Measurements from ENCODE around the gene SFT2D3. TPM values are rescaled to one million over a fixed set of nuclear protein-coding genes. Genes with fewer than 3 reads are reported as not detected.

Gene SFT2D3, protein sequence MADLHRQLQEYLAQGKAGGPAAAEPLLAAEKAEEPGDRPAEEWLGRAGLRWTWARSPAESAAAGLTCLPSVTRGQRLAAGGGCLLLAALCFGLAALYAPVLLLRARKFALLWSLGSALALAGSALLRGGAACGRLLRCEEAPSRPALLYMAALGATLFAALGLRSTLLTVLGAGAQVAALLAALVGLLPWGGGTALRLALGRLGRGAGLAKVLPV
- 1 to 10 TPM in 2 of 3 donors, not detected in 1; 1.3 to 3.4 TPM for polyA plus RNA-seq

DNA sequence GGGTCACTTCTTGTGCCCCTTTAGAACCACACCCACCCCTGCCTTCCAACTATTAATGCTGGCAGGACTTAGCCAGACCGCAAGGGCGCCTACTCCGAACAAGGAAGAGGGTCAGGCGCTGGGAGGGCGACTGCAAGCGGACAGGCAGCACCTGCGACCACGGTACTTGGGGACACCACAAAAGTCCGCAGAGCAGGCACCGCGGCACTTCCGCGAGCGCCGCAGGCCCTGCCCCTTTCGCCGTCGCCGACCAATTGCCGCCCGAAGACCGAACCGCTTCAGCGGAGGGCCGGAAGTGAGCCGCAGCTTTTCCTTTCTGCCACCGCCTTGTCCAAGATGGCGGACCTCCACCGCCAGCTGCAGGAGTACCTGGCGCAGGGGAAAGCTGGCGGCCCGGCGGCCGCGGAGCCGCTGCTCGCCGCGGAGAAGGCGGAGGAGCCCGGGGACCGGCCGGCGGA lies at the start of gene SFT2D3:
Gene SFT2D3 (plus strand): TSS at position 305 of the 458 bp plus-strand sequence. CDS start 32 bp downstream, at position 337.
- DNase-seq: peak; percentile 90 to 91 (median 91)
- H3K4me3 Mint-ChIP-seq: peak within 1 kb of the TSS; percentile 95 to 97 (median 96)
- no peaks in the 10 kb centered on the region for H3K9me3 Mint-ChIP-seq
- H3K27ac Mint-ChIP-seq: peak within 1 kb of the TSS; percentile 97 to 100 (median 98)
- H3K36me3 Mint-ChIP-seq: peaks cover 4 to 7% (median 5%) of the 10 kb centered on the region in 3 donors
- H3K27me3 Mint-ChIP-seq (ENCODE audit: low read depth in 3 of 3): peaks cover 9 to 25% (median 20%) of the 10 kb centered on the region in 3 donors
- H3K4me1 Mint-ChIP-seq: peaks cover 42 to 47% of the 10 kb centered on the region in 2 donors

DNA sequence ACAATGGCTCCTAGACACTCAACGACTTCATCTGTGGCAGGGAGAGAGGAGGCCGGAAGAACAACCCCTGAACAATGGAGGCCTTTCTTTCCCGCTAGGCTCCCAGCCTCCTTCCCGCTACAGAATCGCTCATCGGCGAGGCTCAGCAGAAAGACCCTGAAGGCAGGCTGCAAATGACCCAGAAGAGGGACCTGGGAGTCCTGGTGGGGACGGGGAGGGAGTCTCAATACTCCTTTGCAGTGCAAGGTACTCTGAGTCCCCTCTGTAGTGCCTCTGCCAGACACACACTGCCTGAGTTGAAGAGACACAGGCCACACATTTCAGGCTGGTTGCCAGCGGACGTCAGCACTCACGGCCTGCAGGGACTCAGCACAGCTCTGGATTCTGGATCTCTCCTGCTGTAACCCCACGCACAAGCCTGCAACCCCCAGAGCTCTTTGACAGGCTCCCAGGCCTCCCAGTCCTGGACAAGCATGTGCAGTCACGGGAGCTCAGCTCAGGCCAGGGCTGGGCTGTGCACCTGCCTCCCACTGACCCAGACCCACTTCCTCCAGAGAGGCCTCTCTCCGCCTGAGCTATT lies 49.2 kb upstream of the SFT2D3 start:
- Mint-ChIP-seq H3K27me3 (ENCODE audit: low read depth in 3 of 3) (peaks cover 0 to 3% (median 3%) of the 10 kb centered on the region in 3 donors), H3K27ac (no peak overlapping the region), H3K9me3 (no peaks in the 10 kb centered on the region), H3K36me3 (no peaks in the 10 kb centered on the region), H3K4me1 (peaks cover 0 to 3% of the 10 kb centered on the region in 2 donors), H3K4me3 (no peak overlapping the region)
- no peak for DNase-seq

DNA sequence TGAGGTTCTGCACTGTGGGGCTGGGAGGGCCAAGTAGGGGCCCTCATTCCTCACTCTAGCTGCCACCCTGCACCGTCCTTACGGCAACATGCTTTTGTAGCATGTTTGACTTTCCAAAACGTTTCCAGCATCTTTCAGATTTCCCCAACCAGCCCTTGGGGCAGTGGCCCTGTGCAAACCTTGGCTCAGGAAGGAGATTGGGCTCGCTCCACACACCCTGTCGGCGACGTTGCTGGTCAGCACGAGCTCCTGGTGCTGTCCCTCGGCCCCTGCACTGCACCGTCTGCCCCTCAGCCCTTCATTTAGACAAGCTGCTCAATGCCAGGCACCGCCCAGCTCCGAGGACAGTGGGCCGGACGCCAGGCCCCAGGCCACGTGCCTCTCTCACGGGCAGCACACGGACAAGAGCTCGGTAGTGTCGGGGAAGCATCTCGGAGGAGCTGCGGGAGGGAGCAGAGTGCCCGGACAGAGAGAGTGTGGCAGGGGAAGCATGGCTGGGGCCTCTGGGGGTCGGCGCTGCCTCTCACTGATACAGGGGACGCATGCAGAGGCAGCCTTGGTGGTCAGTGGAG lies 48.4 kb upstream of the SFT2D3 start:
- Mint-ChIP-seq H3K4me1 (peaks cover 0 to 3% of the 10 kb centered on the region in 2 donors), H3K9me3 (no peaks in the 10 kb centered on the region), H3K27ac (no peak overlapping the region), H3K4me3 (no peak overlapping the region), H3K36me3 (no peaks in the 10 kb centered on the region), H3K27me3 (ENCODE audit: low read depth in 3 of 3) (peaks cover 0 to 3% (median 3%) of the 10 kb centered on the region in 3 donors)
- DNase-seq: no peak

DNA sequence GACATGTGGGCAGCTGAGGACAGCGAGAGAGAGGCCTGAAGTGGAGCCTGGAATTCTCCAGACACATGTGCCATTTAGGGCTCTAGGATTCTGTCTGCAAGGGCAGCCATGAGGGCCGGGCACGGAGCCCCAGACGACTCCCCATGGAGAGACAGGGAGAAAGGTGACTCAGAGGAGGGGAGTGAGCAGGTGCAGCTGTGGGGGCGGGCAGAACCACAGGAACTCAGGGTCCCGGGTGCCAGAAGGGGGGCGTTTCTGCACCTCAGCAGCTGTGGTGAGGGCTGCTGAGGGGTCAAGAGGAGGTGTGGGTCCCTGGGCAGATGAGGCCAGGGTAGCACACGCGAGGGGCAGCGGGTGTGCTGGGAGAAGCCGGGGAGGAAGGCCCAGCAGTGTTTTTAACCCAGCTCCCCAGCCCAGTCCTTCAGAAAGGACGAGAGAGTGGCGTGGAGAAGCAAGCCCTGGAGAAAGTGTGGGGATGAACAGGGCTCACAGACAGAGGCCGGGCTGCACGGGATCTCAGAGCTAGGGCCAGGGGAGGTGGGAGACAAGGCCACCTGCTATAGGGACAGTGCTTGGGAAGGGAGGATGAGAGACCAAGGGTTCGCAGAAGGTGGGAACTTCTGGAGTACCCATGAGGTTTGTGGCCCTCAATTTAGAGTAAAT lies 47.7 kb upstream of the SFT2D3 start:
- peaks cover 0 to 3% (median 1%) of the 10 kb centered on the region in 3 donors for H3K27me3 Mint-ChIP-seq (ENCODE audit: low read depth in 3 of 3)

DNA sequence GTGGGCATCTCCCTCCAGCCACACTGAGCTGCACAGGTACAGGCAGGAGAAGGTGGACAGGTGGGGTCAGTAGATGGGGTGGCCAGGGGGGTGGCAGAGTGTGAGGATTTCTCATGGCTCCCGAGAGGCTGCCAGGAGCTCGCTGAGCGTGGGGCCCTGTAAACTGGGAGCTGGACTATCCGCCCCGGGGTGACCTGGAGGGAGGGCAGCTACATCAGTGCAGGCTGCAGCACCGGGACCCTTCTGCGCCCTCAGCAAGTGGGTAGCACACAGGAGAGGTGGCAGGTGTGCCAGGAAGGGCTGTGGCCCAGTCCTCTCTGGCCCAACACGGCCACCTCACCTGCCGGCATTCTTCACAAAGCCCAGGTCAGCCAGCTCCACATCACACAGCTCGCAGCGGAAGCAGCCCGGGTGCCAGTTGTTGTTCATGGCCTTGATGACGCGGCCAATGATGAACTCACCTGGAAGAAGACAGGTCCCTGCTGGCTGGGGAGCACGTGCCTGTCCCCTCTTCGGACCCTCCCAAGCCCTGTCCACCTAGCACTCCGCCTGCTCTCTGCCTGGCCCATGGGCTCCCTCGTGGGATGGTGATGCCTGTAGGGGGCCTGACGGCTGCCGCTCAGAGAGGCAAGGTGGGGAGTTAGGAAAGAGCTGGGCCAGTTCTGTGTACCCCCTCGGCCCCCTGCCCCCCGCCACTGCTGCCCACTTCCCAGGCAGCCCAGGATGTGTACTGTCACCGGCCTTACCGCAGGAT lies 47.0 kb upstream of the SFT2D3 start:
- Mint-ChIP-seq H3K9me3 (no peaks in the 10 kb centered on the region), H3K36me3 (no peaks in the 10 kb centered on the region), H3K27me3 (ENCODE audit: low read depth in 3 of 3) (peaks cover 0 to 3% (median 1%) of the 10 kb centered on the region in 3 donors), H3K27ac (no peak overlapping the region), H3K4me3 (no peak overlapping the region), H3K4me1 (peaks cover 0 to 3% of the 10 kb centered on the region in 2 donors)
- no peak for DNase-seq

More for the DNA sequence above, 47.7 kb upstream of the SFT2D3 start:
- Mint-ChIP-seq H3K36me3 (no peaks in the 10 kb centered on the region), H3K9me3 (no peaks in the 10 kb centered on the region), H3K27ac (peak overlapping the region in 1 of 6 donors; percentile 0), H3K4me1 (peaks cover 0 to 3% of the 10 kb centered on the region in 2 donors), H3K4me3 (no peak overlapping the region)
- no peak for DNase-seq

DNA sequence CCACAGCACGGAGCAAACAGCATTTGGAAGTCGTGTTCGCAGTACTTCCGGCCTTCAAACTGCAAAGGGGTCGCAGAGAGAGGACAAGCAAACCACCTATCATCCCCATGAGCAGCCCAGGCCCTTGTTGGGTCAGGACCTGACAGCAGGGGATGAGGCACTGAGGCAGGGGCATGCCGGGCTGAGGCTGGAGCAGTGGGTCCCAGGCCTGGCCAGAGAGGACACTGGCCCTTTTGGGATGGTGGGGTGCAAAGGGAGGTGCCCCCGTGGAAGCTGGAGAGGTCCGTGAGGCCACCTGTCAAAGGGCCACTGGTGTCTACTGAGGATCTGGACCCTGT lies 46.5 kb upstream of the SFT2D3 start:
- DNase-seq: no peak

DNA sequence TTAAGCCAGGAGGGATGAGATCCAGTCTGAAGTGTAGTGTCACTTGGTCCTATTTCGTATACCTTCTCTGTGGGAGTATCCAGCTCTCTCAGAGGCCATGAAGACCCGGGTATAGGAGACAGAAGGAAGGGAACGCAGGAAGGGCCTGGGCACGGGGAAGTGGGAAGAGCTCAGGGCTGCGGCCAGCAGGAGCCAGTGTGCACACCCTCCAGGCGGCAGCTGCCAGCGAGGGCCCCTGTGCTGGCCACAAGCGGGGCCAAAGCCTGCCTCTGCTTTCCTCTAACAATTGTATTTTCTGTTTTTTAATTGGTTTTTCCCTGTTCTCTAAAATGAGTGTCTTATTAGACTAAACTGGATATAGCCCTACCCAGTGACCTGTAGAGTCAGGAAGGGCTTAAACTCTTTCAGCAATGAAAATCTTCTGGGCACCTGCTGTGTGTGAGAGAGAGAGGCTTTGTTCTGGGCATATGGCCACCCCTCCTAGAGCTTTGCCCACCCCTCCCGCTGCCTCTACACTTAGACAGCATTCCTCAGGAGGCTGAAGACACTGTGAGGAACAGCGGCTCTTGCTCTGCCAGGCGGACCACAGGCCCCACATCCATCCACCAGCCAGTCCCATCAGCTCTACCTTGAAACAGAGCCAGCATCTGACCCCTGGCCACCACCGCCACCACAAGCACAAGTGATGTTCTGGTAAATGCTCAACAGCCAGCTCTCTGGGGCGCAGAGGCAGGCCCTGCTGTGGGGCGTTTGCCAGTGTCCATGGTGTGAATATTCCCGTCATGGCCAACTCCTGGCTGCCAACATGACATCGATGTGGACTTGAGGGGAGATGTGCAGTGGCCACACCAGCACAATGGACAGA lies 45.9 kb upstream of the SFT2D3 start:
- no peak for DNase-seq
- H3K4me3 Mint-ChIP-seq: no peak overlapping the region
- H3K27me3 Mint-ChIP-seq (ENCODE audit: low read depth in 3 of 3): peaks cover 0 to 1% (median 0%) of the 10 kb centered on the region in 3 donors
- no peaks in the 10 kb centered on the region for H3K9me3 Mint-ChIP-seq
- no peak overlapping the region for H3K27ac Mint-ChIP-seq
- no peaks in the 10 kb centered on the region for H3K36me3 Mint-ChIP-seq
- no peaks in the 10 kb centered on the region for H3K4me1 Mint-ChIP-seq

More for the DNA sequence above, 46.5 kb upstream of the SFT2D3 start:
- no peaks in the 10 kb centered on the region for H3K9me3 Mint-ChIP-seq
- H3K36me3 Mint-ChIP-seq: no peaks in the 10 kb centered on the region
- peaks cover 0 to 1% (median 0%) of the 10 kb centered on the region in 3 donors for H3K27me3 Mint-ChIP-seq (ENCODE audit: low read depth in 3 of 3)
- no peak overlapping the region for H3K27ac Mint-ChIP-seq
- no peak overlapping the region for H3K4me3 Mint-ChIP-seq
- H3K4me1 Mint-ChIP-seq: no peaks in the 10 kb centered on the region

DNA sequence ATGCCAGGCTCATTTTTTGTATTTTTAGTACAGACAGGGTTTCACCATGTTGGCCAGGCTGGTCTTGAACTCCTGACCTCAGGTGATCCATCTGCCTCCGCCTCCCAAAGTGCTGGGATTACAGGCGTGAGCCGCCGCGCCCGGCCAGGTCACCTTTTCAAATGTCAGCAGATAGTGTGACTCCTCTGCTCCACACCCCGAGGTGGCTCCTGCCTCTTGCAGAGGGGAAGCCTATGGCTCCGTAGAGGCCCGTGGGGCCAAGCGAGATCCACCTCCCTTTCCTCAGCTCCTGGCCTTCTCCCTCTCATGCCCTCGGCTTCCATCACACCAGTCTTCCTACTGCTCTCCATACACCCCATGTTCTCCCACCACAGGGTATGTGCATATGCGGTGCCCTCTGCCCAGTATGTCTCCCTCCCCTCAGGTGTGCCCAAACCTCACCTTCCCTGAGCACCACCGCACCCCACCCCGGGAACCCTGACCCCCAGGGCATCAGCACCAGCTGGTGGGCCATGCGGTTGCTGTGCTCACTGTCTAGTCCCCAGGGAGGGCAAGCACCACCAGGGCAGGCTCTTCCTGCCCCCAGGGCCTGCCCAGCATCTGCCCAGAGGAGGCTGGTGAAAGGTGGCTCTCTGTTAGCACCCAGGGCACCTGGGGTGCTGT lies 44.6 kb upstream of the SFT2D3 start:
- Mint-ChIP-seq H3K36me3 (no peaks in the 10 kb centered on the region), H3K9me3 (no peaks in the 10 kb centered on the region), H3K27ac (no peak overlapping the region), H3K4me3 (no peak overlapping the region), H3K27me3 (ENCODE audit: low read depth in 3 of 3) (peaks cover 0 to 6% (median 3%) of the 10 kb centered on the region in 3 donors), H3K4me1 (no peaks in the 10 kb centered on the region)
- no peak for DNase-seq

DNA sequence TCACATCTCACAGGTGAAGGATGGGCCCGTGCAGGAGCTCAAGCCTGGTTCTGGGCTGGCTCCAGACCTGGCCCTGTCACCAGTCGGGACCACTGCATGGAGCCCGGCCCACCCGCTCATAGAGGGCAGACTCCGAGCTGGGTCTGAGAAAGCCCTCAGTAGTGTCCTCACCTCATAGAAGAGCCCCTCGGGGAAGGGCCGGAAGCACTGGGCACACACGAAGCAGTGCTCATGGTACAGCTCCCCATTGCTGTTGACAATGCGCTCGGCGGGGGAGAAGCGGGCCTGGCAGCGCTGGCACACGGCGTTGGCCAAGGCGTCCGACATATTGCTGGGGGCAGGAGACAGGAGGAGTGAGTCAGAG lies 44.1 kb upstream of the SFT2D3 start:
- H3K4me3 Mint-ChIP-seq: no peak overlapping the region
- no peak overlapping the region for H3K27ac Mint-ChIP-seq
- H3K9me3 Mint-ChIP-seq: no peaks in the 10 kb centered on the region
- H3K27me3 Mint-ChIP-seq (ENCODE audit: low read depth in 3 of 3): peaks cover 0 to 6% (median 3%) of the 10 kb centered on the region in 3 donors
- no peaks in the 10 kb centered on the region for H3K4me1 Mint-ChIP-seq
- no peak for DNase-seq
- no peaks in the 10 kb centered on the region for H3K36me3 Mint-ChIP-seq

DNA sequence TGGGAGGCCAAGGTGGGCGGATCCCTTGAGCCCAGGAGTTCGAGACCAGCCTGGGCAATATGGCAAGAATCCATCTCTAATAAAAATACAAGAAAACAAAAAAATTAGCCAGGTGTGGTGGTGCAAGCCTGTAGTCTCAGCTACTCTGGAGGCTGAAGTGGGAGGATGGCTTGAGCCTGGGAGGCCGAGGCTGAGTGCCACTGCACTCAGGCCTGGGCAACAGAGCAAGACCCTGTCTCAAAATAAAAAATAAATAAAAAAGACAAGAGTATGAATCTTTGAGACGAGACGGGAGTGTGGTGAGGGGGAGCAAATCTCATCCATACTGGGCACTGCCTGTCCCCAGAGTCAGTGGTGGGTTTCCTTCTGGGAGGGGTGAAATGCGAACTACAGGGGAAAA lies 43.2 kb upstream of the SFT2D3 start:
- Mint-ChIP-seq H3K9me3 (no peaks in the 10 kb centered on the region), H3K4me3 (no peak overlapping the region), H3K4me1 (no peaks in the 10 kb centered on the region), H3K27me3 (ENCODE audit: low read depth in 3 of 3) (peaks cover under 1 to 6% (median 3%) of the 10 kb centered on the region in 3 donors), H3K27ac (no peak overlapping the region), H3K36me3 (no peaks in the 10 kb centered on the region)
- DNase-seq: no peak

DNA sequence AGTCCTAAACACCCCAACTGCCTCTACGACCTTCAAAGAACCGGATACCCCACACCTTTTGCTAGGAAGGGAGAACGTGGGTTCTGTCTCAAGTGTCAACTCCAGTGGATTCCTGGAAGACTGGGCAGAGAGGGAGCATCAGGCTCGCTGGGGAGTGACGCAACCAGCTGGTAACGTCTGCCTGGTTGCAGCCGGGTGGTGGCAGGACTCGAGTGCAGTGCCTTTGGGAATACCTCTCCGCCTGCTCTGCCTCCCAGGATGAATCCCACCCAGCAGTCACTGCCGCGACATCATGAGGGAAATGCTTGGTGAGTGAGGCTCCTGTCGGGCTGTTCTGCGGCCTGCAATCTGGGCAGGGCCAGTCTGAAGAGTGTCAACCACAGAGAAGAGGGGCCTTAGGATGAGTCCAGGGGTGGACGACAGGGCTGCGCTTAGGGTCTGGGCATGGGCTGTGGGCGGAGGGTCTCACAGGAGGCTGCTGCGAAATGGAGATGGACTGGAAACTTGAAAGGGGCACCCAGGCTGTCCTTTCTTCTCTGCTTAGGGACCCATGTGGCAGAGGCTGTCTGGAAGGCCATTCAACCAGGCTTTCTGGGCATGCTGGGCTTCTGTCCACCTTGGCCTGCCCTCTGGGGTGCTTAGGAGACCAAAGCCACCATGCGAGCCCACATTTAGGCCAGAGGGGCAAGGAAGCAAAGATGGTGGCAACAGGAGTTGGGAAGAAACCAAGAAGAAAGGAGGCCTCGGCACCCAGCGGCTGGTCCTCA lies 42.5 kb upstream of the SFT2D3 start:
- Mint-ChIP-seq H3K36me3 (no peaks in the 10 kb centered on the region), H3K27ac (no peak overlapping the region), H3K9me3 (no peaks in the 10 kb centered on the region), H3K4me3 (no peak overlapping the region), H3K27me3 (ENCODE audit: low read depth in 3 of 3) (peaks cover 2 to 9% (median 3%) of the 10 kb centered on the region in 3 donors), H3K4me1 (no peaks in the 10 kb centered on the region)
- no peak for DNase-seq

All from immature natural killer cell (primary cell).